GM21786 (cell line): ENCODE results near the gene SPINK5.
"Not testable (repeated sequence)": the region's sequence is repeated elsewhere in the genome, so short reads cannot be mapped to it uniquely, and the experiment has no call there.

Source experiments
- ATAC-seq: cut with Tn5 transposase; IDR thresholded peaks from one replicate; pipeline ENCODE4 v1.9.1; 2021; ENCODE audit not compliant: unreplicated experiment

Gene SPINK5, protein sequence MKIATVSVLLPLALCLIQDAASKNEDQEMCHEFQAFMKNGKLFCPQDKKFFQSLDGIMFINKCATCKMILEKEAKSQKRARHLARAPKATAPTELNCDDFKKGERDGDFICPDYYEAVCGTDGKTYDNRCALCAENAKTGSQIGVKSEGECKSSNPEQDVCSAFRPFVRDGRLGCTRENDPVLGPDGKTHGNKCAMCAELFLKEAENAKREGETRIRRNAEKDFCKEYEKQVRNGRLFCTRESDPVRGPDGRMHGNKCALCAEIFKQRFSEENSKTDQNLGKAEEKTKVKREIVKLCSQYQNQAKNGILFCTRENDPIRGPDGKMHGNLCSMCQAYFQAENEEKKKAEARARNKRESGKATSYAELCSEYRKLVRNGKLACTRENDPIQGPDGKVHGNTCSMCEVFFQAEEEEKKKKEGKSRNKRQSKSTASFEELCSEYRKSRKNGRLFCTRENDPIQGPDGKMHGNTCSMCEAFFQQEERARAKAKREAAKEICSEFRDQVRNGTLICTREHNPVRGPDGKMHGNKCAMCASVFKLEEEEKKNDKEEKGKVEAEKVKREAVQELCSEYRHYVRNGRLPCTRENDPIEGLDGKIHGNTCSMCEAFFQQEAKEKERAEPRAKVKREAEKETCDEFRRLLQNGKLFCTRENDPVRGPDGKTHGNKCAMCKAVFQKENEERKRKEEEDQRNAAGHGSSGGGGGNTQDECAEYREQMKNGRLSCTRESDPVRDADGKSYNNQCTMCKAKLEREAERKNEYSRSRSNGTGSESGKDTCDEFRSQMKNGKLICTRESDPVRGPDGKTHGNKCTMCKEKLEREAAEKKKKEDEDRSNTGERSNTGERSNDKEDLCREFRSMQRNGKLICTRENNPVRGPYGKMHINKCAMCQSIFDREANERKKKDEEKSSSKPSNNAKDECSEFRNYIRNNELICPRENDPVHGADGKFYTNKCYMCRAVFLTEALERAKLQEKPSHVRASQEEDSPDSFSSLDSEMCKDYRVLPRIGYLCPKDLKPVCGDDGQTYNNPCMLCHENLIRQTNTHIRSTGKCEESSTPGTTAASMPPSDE

GRCh38 chr5:148063861-148064260 is at the start of gene SPINK5:
Gene SPINK5 (plus strand): TSS chr5:148063980. CDS start chr5:148064045, 65 bp downstream.
- no peak for ATAC-seq

GRCh38 chr5:148014276-148014675 is 49.5 kb upstream of the SPINK5 start:
- no peak for ATAC-seq

DNA sequence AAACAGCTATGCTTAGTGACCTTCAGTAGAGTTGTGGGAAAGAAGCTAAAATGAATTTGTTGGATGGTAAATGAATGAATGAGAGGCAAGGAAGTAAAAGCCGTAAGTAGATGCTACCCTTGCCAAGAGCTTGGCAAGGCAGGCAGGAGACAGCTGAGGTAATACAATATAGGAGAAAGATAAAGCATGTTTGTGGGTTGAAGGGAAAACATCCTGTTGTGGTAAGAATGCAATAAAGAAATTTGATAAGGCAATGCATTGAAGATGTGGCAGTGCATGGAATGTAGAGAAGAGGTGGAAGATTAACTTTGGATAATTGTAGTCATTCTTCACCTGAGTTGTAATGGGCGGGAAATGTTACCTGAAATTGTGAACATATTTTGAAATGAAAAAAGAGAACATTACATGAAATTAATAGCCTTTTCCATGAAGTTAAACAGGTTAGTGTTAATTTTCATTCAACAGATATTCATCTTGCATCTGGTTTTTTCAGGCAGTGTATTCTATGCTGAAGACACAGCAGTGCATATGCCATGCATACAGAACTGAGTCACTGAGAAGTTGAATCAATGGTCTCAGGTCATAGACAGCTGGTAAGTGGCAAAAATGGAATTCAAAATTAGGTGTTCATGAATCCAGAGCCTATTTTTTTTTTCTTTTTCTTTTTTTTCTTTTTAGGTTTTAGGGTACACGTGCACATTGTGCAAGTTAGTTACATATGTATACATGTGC is 43.4 kb upstream of the SPINK5 start:
- no peak for ATAC-seq

GRCh38 chr5:148027505-148027904 is 36.3 kb upstream of the SPINK5 start:
- ATAC-seq, result no peak

DNA sequence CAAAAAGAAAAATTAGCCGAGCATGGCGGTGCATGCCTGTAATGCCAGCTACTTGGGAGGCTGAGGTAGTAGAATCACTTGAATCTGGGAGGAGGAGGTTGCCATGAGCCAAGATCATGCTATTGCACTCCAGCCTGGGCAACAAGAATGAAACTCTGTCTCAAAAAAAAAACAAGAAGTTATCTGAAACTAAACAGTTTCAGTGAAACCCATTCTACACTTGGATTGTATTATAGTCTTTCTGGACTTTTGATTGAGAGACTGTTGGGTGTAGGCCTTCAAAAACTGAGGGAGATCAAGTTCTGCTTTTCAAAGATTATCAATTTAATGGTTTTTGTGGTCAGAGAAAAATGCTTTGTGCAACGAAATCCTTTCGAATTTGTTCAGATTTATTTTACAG is 34.6 kb upstream of the SPINK5 start:
- ATAC-seq, result no peak

- ATAC-seq, result no peak
Measured at GRCh38 chr5:148033134-148033533, 30.6 kb upstream of the SPINK5 start.

- ATAC-seq, result no peak
Measured at GRCh38 chr5:148035676-148036075, 28.1 kb upstream of the SPINK5 start.

- no peak for ATAC-seq
Measured at GRCh38 chr5:148042881-148043280, 20.9 kb upstream of the SPINK5 start.

DNA sequence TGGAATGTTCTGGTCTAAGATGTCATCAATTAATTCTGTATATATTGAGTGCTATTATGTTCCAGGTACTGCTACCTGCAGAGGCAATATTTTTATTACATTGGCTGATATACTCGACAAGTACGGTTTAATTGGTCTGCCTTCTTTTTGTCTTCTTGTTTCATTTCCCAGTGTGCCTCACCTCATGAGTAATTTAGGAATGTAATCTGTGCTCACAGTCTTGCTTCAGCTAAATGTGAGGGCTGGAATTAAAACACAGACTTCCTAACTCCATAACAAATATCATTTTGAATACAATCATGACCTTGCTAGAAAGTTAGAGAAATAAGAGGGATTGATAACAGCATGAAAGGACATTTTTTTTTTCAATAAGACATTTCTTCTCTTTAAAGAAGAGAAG is 20.1 kb upstream of the SPINK5 start:
- ATAC-seq, result no peak

- ATAC-seq, result not testable (repeated sequence)
Measured at GRCh38 chr5:148055160-148055559, 8.6 kb upstream of the SPINK5 start.

DNA sequence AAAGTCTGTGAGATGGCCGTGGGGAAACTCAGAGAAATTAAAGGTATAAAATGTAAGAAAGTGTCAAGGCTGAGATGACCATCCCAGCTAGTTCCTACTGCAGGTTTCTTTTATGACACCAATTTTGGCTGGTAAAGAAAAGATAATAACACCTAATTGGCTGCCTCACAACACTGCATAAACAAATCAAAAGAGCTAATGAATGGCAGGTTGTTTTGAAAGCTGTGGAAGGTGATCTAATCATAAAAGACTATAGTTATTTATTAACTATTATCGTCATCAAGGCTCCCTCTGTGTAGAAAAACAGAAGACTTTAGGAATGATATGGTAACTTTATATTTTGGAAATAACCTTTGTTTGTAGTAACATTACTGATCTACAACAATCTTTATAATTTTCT is 3.5 kb upstream of the SPINK5 start:
- ATAC-seq, result no peak

DNA sequence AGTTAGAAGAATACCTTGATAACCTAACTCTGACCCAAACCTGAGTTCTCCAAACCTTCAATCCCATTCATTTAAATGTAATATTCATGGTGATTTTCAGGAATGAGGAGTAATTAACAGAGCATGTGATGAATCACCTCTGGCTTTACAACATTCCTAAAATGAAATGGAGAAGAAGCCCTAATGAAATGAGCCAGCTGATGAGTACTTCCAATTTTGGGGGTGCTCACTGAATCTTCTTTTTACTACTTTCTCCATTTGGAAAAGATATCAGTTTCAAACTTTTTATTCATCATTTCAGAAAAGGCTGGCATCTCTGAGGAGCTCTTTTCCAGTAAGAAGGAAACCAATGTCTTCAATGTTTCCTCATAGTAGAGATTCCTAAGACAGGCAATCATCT is 2.9 kb upstream of the SPINK5 start:
- ATAC-seq, result no peak

DNA sequence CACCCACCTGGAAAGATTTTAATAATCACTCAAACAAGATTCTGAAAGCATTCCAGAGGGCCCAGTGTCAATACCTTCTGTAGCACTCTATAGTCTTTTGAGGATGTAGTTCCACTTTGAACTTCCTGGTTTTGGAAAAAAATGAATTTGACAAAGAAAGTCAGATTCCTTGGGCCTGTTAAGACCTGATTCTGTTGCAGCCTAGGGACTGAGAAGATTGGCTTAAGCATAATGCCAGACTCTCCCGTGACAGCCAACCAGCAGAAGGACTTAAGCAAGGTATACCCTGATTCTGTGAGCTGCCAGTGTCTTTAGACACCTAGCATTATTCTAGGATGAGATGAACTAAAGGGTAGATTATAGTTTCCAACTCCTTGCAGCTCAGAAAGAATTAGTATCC is 6.8 kb downstream of the SPINK5 start:
- no peak for ATAC-seq

GRCh38 chr5:148072207-148072606 is 8.4 kb downstream of the SPINK5 start:
- ATAC-seq, result no peak

- ATAC-seq, result no peak
Measured at GRCh38 chr5:148075529-148075928, 11.7 kb downstream of the SPINK5 start.

DNA sequence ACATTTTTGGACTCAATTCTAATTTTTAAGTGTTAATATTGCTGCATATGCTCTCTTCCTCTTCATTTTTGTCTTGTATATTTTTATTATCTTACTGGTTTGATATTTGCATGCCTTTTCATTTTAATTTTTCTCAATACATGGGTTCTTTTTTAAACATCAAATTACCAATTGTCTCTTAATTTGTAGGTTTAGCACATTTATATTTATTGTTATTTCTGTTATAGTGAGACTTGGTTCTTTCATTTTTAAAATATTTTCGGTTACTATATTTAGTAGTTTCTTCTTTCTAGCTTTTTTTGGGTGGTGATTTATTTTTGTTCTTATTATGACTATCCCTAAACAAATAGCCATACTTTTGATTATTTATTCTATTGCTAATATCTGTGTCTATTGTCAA is 19.4 kb downstream of the SPINK5 start:
- ATAC-seq, result no peak

DNA sequence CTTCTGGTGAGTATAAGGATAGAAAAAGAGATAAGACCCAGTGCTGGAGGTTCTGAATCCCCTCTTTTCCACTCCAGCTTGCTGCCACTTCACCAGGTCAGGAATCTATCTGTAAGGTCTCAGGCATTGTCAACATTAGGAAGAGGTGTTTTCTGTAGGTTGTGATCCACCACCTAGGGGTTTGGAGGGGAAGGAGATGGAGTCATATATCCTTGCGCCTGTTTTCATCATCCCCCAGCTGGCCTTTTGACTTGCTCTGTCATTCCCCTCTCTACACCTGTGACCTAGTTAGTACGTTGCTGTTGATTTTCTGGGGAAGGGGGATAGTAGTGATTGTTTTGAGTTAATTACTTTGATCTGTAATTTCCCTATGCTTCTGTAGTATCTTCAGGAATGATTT is 20.5 kb downstream of the SPINK5 start:
- no peak for ATAC-seq

DNA sequence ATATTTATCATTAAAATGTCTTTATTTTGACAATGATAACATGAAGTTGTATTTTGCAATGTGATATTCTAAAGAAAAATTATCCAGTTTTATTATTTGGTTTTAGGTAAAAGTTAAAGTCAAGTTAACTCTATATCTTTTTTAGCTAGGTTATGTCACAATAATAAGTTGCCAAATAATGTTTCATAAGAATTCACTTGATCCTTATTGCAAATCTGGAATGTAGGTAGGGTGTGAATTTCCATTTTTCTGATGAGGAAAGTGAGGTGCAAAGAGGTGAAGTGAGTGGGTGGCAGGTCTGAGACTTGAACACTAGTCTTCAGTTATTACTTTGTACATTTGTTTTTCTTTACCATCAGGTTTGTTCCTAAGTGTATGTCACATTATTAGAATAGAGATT is 21.5 kb downstream of the SPINK5 start:
- ATAC-seq, result no peak

- no peak for ATAC-seq
Measured at GRCh38 chr5:148085977-148086705, 22.4 kb downstream of the SPINK5 start.

- no peak for ATAC-seq
Measured at GRCh38 chr5:148090146-148090772, 26.5 kb downstream of the SPINK5 start.
